Brain pericyte (primary cell): ENCODE results near the gene LPP.

Experiments used
- DNase-seq: peaks from one replicate; pipeline ENCODE4 v3.0.0-alpha.2; 2012; ENCODE audit warnings: low read depth, low spot score

The LPP gene

GRCh38 chr3:188671971-188672370 is 518.0 kb downstream of the LPP start:
- no peak for DNase-seq

- no peak for DNase-seq
Measured at GRCh38 chr3:188672840-188673239, 518.9 kb downstream of the LPP start.

GRCh38 chr3:188673646-188674186 is 519.8 kb downstream of the LPP start:
- DNase-seq: peak; percentile 65

GRCh38 chr3:188674595-188674994 is 520.6 kb downstream of the LPP start:
- DNase-seq: no peak

- no peak for DNase-seq
Measured at GRCh38 chr3:188677344-188677743, 523.4 kb downstream of the LPP start.

- DNase-seq: no peak
Measured at GRCh38 chr3:188680189-188680588, 526.2 kb downstream of the LPP start.

- no peak for DNase-seq
Measured at GRCh38 chr3:188680605-188681004, 526.6 kb downstream of the LPP start.

- no peak for DNase-seq
Measured at GRCh38 chr3:188682316-188682715, 528.4 kb downstream of the LPP start.

- DNase-seq: no peak
Measured at GRCh38 chr3:188683032-188683521, 529.1 kb downstream of the LPP start.

GRCh38 chr3:188684276-188684675 is 530.3 kb downstream of the LPP start:
- DNase-seq: no peak

- DNase-seq: no peak
Measured at GRCh38 chr3:188685789-188686188, 531.8 kb downstream of the LPP start.

GRCh38 chr3:188686324-188686723 is 532.4 kb downstream of the LPP start:
- no peak for DNase-seq

- no peak for DNase-seq
Measured at GRCh38 chr3:188687389-188687788, 533.4 kb downstream of the LPP start.

- DNase-seq: no peak
Measured at GRCh38 chr3:188689101-188689574, 535.2 kb downstream of the LPP start.

- no peak for DNase-seq
Measured at GRCh38 chr3:188690064-188690463, 536.1 kb downstream of the LPP start.

- no peak for DNase-seq
Measured at GRCh38 chr3:188691004-188691403, 537.0 kb downstream of the LPP start.

- DNase-seq: no peak
Measured at GRCh38 chr3:188691665-188692064, 537.7 kb downstream of the LPP start.

- DNase-seq: no peak
Measured at GRCh38 chr3:188692700-188693099, 538.7 kb downstream of the LPP start.

GRCh38 chr3:188693435-188693834 is 539.5 kb downstream of the LPP start:
- DNase-seq: no peak

GRCh38 chr3:188695241-188695640 is 541.3 kb downstream of the LPP start:
- no peak for DNase-seq

GRCh38 chr3:188697127-188697526 is 543.2 kb downstream of the LPP start:
- DNase-seq: no peak

GRCh38 chr3:188698436-188698835 is 544.5 kb downstream of the LPP start:
- DNase-seq: no peak

- no peak for DNase-seq
Measured at GRCh38 chr3:188700501-188700900, 546.5 kb downstream of the LPP start.

GRCh38 chr3:188700918-188701317 is 547.0 kb downstream of the LPP start:
- no peak for DNase-seq
